Measurements from ENCODE around the gene ABHD6.

The ABHD6 gene

GRCh38 chr3:58269356-58269755 is 31.8 kb downstream of the ABHD6 start:
- TF ChIP-seq YY1 (IDR thresholded peaks at IDR 0.05; ENCODE audit: low read depth) (no peak), REST (IDR thresholded peaks at IDR 0.05; ENCODE audit: low read depth) (no peak), FOXM1 (IDR thresholded peaks at IDR 0.05; ENCODE audit: borderline replicate concordance, low read depth) (no peak), USF1 (IDR thresholded peaks at IDR 0.05) (no peak), NFIC (IDR thresholded peaks at IDR 0.05) (no peak), CREB1 (IDR thresholded peaks at IDR 0.05; ENCODE audit: low read depth) (no peak), EP300 (IDR thresholded peaks at IDR 0.05; ENCODE audit: borderline replicate concordance) (no peak), TCF12 (IDR thresholded peaks at IDR 0.05; ENCODE audit: low read depth) (no peak), MAX (IDR thresholded peaks at IDR 0.05) (no peak), TAF1 (IDR thresholded peaks at IDR 0.05; ENCODE audit: low read depth) (no peak), EGR1 (IDR thresholded peaks at IDR 0.05) (no peak), CEBPB (IDR thresholded peaks at IDR 0.05) (no peak), TEAD4 (IDR thresholded peaks at IDR 0.05) (no peak), RAD21 (IDR thresholded peaks at IDR 0.05; ENCODE audit: low read depth) (no peak), ZBTB7A (IDR thresholded peaks at IDR 0.05; ENCODE audit: low read depth) (no peak)

GRCh38 chr3:58270485-58270884 is 32.9 kb downstream of the ABHD6 start:
- TF ChIP-seq MAX (IDR thresholded peaks at IDR 0.05) = no peak
- no peak for TF ChIP-seq EGR1 (IDR thresholded peaks at IDR 0.05)
- no peak for TF ChIP-seq TCF12 (IDR thresholded peaks at IDR 0.05; ENCODE audit: low read depth)
- TF ChIP-seq REST (IDR thresholded peaks at IDR 0.05; ENCODE audit: low read depth) = no peak
- TF ChIP-seq FOXM1 (IDR thresholded peaks at IDR 0.05; ENCODE audit: borderline replicate concordance, low read depth) = no peak
- TF ChIP-seq TAF1 (IDR thresholded peaks at IDR 0.05; ENCODE audit: low read depth) = no peak
- TF ChIP-seq USF1 (IDR thresholded peaks at IDR 0.05) = no peak
- no peak for TF ChIP-seq TEAD4 (IDR thresholded peaks at IDR 0.05)
- no peak for TF ChIP-seq EP300 (IDR thresholded peaks at IDR 0.05; ENCODE audit: borderline replicate concordance)

GRCh38 chr3:58271901-58272501 is 34.4 kb downstream of the ABHD6 start:
- TF ChIP-seq YY1 (IDR thresholded peaks at IDR 0.05; ENCODE audit: low read depth) (no peak), CEBPB (IDR thresholded peaks at IDR 0.05) (peak; percentile 83), TEAD4 (IDR thresholded peaks at IDR 0.05) (no peak), NFIC (IDR thresholded peaks at IDR 0.05) (peak; percentile 27; the same call in 1 of the 2 replicates)

- TF ChIP-seq CREB1 (IDR thresholded peaks at IDR 0.05; ENCODE audit: low read depth) (no peak), REST (IDR thresholded peaks at IDR 0.05; ENCODE audit: low read depth) (no peak)
Observed at GRCh38 chr3:58272891-58273290, 35.3 kb downstream of the ABHD6 start.

- TF ChIP-seq MAX (IDR thresholded peaks at IDR 0.05) = no peak
- TF ChIP-seq NFIC (IDR thresholded peaks at IDR 0.05) = no peak
- no peak for TF ChIP-seq EP300 (IDR thresholded peaks at IDR 0.05; ENCODE audit: borderline replicate concordance)
- TF ChIP-seq USF1 (IDR thresholded peaks at IDR 0.05) = no peak
- no peak for TF ChIP-seq TEAD4 (IDR thresholded peaks at IDR 0.05)
- TF ChIP-seq CREB1 (IDR thresholded peaks at IDR 0.05; ENCODE audit: low read depth) = no peak
- TF ChIP-seq REST (IDR thresholded peaks at IDR 0.05; ENCODE audit: low read depth) = no peak
Observed at GRCh38 chr3:58274027-58274614, 36.5 kb downstream of the ABHD6 start.
